ENCODE data around the gene TSSC4.

DNA sequence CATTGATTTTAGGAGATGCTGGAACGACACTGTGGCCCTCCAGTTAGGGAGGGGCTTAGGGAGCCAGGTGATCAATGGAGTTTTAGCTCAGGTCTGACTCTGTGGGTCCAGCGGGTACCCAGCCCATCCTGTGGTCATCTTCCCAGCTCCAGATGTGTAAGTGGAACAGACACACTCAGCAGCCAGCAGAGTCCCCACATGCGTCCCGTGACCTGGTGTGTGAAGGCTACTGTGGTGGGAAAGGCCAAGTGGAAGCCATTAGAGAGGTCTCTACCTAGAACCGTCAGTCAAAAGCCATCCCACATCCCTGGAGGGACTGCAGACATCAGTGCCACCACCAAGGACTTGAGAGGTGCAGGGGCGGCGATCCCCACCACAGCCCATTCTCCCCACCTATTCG lies 43.3 kb upstream of the TSSC4 start:
- no peak for TF ChIP-seq EZH2 (IDR thresholded peaks at IDR 0.05; ENCODE audit: borderline replicate concordance, low read length)
- TF ChIP-seq, protein P1, sequence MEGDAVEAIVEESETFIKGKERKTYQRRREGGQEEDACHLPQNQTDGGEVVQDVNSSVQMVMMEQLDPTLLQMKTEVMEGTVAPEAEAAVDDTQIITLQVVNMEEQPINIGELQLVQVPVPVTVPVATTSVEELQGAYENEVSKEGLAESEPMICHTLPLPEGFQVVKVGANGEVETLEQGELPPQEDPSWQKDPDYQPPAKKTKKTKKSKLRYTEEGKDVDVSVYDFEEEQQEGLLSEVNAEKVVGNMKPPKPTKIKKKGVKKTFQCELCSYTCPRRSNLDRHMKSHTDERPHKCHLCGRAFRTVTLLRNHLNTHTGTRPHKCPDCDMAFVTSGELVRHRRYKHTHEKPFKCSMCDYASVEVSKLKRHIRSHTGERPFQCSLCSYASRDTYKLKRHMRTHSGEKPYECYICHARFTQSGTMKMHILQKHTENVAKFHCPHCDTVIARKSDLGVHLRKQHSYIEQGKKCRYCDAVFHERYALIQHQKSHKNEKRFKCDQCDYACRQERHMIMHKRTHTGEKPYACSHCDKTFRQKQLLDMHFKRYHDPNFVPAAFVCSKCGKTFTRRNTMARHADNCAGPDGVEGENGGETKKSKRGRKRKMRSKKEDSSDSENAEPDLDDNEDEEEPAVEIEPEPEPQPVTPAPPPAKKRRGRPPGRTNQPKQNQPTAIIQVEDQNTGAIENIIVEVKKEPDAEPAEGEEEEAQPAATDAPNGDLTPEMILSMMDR (IDR thresholded peaks at IDR 0.05; ENCODE audit: low read length) = no peak
